ENCODE data around the gene LRRC43. TPM values are rescaled to one million over a fixed set of nuclear protein-coding genes. Genes with fewer than 3 reads are reported as not detected.

LRRC43 gene
- total RNA-seq, 1 experiment from 2014 or later: 0.46 TPM

DNA sequence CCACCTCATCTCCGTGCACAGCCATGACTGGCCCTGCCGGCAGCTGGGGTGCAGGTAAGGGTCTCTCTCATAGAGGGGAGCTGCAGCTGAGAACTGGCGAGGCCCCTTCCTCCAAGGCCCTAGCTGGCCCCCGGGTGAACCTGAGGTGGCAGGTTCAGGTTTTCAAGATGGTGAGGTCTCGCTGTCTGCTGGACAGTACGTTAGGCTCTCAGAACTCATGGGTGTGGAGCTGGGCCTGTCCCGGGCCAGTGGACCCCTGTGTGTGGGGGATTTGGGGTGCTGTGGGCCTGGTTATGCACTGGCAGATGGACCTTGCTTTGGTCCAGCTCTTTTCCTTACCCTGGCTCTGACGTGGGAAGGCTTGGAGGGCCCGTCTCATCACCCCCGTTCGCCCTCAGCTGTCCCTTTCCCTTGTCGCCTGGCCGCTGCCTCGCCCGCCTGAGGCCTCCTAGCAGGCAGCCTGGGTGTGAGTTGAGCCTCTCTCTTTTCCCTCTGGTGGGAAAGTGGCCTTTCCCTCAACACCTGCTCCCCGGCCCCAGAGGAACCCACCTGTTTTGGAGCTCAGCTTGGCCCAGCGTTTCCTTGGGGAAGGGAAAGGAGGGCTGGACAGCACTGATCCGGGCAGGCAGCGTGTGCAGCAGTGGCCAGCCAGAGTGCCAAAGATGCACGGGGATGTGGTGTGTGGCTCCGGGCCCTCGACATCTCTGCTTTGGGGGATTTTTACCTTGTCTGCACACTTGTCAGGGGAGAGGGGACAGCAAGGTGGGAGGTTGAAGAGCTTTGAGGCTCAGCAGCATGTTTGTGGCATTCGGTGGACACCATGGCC lies 37.2 kb upstream of the LRRC43 start:
- H2BK15ac ChIP-seq (ENCODE audit: low read depth, low read length): no peak overlapping the region
- H3K14ac ChIP-seq (ENCODE audit: insufficient read depth, low read length): no peak overlapping the region; the same call in 1 of the 2 replicates
- DNase-seq: no peak
- Mint-ChIP-seq H3K27ac (no peak overlapping the region), H3K36me3 (ENCODE audit: insufficient read depth in 1 of 3, low read depth in 3 of 3) (peaks cover 34 to 35% (median 35%) of the 10 kb centered on the region in 3 experiments), H3K27me3 (ENCODE audit: low read depth) (no peaks in the 10 kb centered on the region; the same call in 1 of the 2 replicates), H3K4me1 (no peaks in the 10 kb centered on the region), H3K4me3 (no peak overlapping the region), H3K9me3 (peaks cover 26% of the 10 kb centered on the region in 2 experiments)
- no peaks in the 10 kb centered on the region for H3K27me3 ChIP-seq (ENCODE audit: insufficient read depth, low read length)
- no peak overlapping the region for H3K18ac ChIP-seq (ENCODE audit: insufficient read length, low read depth, low read length)
- H3K56ac ChIP-seq (ENCODE audit: insufficient read length, low read depth, low read length): no peak overlapping the region
- no peak overlapping the region for H2BK20ac ChIP-seq (ENCODE audit: low read depth, low read length, poor library complexity, severe bottlenecking)
- no peak overlapping the region for H4K5ac ChIP-seq (ENCODE audit: insufficient read length, low read depth, low read length)
- no peak overlapping the region for H3K27ac ChIP-seq (ENCODE audit: insufficient read length, low read depth, low read length)
- no peaks in the 10 kb centered on the region for H3K79me1 ChIP-seq (ENCODE audit: insufficient read depth, low read depth, low read length, poor library complexity, severe bottlenecking)
- H3K79me2 ChIP-seq (ENCODE audit: insufficient read depth, low read length): no peaks in the 10 kb centered on the region
- no peak overlapping the region for H4K91ac ChIP-seq (ENCODE audit: insufficient read length, low read depth, low read length)
- no peaks in the 10 kb centered on the region for H4K20me1 ChIP-seq (ENCODE audit: control insufficient read depth, insufficient read depth, insufficient read length)
- no peaks in the 10 kb centered on the region for H3K4me1 ChIP-seq (ENCODE audit: insufficient read depth, low read length)
- no peak for TF ChIP-seq CTCF (conservative IDR thresholded peaks at IDR 0.05)
- H2BK5ac ChIP-seq (ENCODE audit: insufficient read length, low read length): no peak overlapping the region
- peaks cover 24% of the 10 kb centered on the region for H3K9me3 ChIP-seq (ENCODE audit: control insufficient read depth, low read depth, low read length)
- H2AFZ ChIP-seq (ENCODE audit: low read length): no peak overlapping the region
- no peak overlapping the region for H3K4me2 ChIP-seq (ENCODE audit: insufficient read depth, insufficient read length, low read length)
- H3K4ac ChIP-seq (ENCODE audit: low read depth, low read length): no peak overlapping the region
- H2BK120ac ChIP-seq (ENCODE audit: low read depth, low read length, poor library complexity, severe bottlenecking): no peak overlapping the region
- no peak overlapping the region for H3T11ph ChIP-seq (ENCODE audit: low read length)
- H3K23ac ChIP-seq (ENCODE audit: insufficient read length, low read depth, low read length): no peak overlapping the region
- no peak overlapping the region for H2BK12ac ChIP-seq (ENCODE audit: insufficient read length, low read depth, low read length)
- no peaks in the 10 kb centered on the region for H3K23me2 ChIP-seq (ENCODE audit: insufficient read length, low read depth, low read length, poor library complexity, severe bottlenecking)
- no peak overlapping the region for H4K8ac ChIP-seq (replicated peaks; ENCODE audit: insufficient read length, low read depth, low read length)
- no peak overlapping the region for H2AK5ac ChIP-seq (ENCODE audit: insufficient read length, low read length)
- WGBS (ENCODE audit: extremely low coverage, insufficient read length, low lambda C conversion rate): no CpG with 5 or more reads among the region's 23 CpGs
- H3K9ac ChIP-seq (ENCODE audit: extremely low read depth, insufficient read length, low read length): no peak overlapping the region
